Body of pancreas (tissue), 4 donors: Measurements from ENCODE around the gene PREP. TPM values are rescaled to one million over a fixed set of nuclear protein-coding genes. Genes with fewer than 3 reads are reported as not detected.
"Not testable (repeated sequence)": the region's sequence is repeated elsewhere in the genome, so short reads cannot be mapped to it uniquely, and the experiment has no call there.

ENCODE experiments used
- ATAC-seq: fragments of 150-250 bp; one replicate; pipeline ENCODE4 v1.9.1; 2016
- DNase-seq, 4 donors: peaks; one replicate each; pipeline ENCODE4 v3.0.0-alpha.2; 2019
- H3K27ac ChIP-seq, 4 donors: fragments of 200-600 bp; sonication (generic); 1 replicate in 3 of 4; 2 replicates in 1 of 4; pipeline versions ENCODE4 v1.5.1 to v1.6.1; 2016 to 2019; ENCODE audit warnings: mild to moderate bottlenecking in 1 of 4, mixed read lengths in 1 of 4, moderate library complexity in 1 of 4
- H3K27me3 ChIP-seq, 2 donors: fragments of 200-600 bp; sonication (generic); one replicate each; pipeline ENCODE4 v1.6.0; 2016; ENCODE audit warnings: mild to moderate bottlenecking in 1 of 2
- H3K36me3 ChIP-seq, 2 donors: fragments of 200-600 bp; sonication (generic); replicated peaks in 1 of 2; 2 replicates each; pipeline ENCODE4 v1.5.1; 2016; ENCODE audit warnings: low read depth in 2 of 2; ENCODE audit not compliant: insufficient read depth in 1 of 2
- H3K4me1 ChIP-seq: fragments of 200-600 bp; sonication (generic); one replicate; pipeline ENCODE4 v1.6.0; 2016
- H3K4me3 ChIP-seq, 2 donors: fragments of 200-600 bp; sonication (generic); 1 replicate in 1 of 2; 2 replicates in 1 of 2; pipeline ENCODE4 v1.5.1; 2016 to 2019
- H3K9me3 ChIP-seq, 3 donors: fragments of 200-600 bp; sonication (generic); 1 replicate in 2 of 3; 2 replicates in 1 of 3; pipeline ENCODE4 v1.5.1; 2016
- POLR2A ChIP-seq, 3 donors: fragments of 450-650 bp; IDR thresholded peaks; one replicate each; pipeline ENCODE4 v1.6.1; 2016; ENCODE audit warnings: antibody characterized with exemption in 3 of 3, mild to moderate bottlenecking in 2 of 3
- WGBS, 2 donors: methylation state at CpG; one replicate each; pipeline ENCODE4 v1.1.5; 2017; 5-methylcytosine and 5-hydroxymethylcytosine counted together
- intact Hi-C: fragments of 100-400 bp; cut with DNase I; formaldehyde crosslinking; loops from one replicate; pipeline ENCODE4 v1.15.1; 2023
- total RNA-seq, 2 donors: library from RNA; depleted of rRNA; stranded (reverse); fragments of >200 nt; gene quantifications; one replicate each; pipeline ENCODE4 v1.1.0, GENCODE V29; 2016
- TF ChIP-seq, protein P1 (sequence below), 7 experiments: fragments of 450-650 bp in 4 of 7; fragments of 200-600 bp in 3 of 7; sonication (generic) in 3 of 7; IDR thresholded peaks; one replicate each; pipeline ENCODE4 v1.5.1; 2016 to 2019; ENCODE audit warnings: antibody characterized with exemption in 7 of 7

PREP gene
- total RNA-seq, 2 donors from 2014 or later, result 10.1 to 21.8 TPM

DNA sequence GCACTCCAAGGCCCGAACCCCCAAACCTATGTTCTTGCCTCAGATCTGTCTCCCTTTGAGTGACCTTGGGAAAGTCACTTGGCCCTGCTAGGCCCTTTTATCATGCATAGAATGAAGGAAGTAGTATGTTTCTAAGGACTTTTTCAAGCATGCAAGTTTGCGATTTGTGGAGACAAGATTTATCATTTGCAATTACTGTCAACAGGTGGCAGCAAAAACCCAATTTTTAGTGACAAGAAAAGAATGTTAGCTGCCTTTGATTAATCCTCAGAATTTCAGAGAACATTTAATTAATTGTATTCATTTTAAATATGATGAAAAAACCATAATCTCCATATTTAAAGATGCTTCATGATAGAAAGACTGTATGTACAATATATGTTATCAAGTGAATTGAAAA lies 28.3 kb upstream of the PREP start:
- H3K4me3 ChIP-seq, result no peak overlapping the region
- no peaks in the 10 kb centered on the region for H3K27me3 ChIP-seq
- no peak for TF ChIP-seq POLR2A (IDR thresholded peaks at IDR 0.05)
- TF ChIP-seq, protein P1, sequence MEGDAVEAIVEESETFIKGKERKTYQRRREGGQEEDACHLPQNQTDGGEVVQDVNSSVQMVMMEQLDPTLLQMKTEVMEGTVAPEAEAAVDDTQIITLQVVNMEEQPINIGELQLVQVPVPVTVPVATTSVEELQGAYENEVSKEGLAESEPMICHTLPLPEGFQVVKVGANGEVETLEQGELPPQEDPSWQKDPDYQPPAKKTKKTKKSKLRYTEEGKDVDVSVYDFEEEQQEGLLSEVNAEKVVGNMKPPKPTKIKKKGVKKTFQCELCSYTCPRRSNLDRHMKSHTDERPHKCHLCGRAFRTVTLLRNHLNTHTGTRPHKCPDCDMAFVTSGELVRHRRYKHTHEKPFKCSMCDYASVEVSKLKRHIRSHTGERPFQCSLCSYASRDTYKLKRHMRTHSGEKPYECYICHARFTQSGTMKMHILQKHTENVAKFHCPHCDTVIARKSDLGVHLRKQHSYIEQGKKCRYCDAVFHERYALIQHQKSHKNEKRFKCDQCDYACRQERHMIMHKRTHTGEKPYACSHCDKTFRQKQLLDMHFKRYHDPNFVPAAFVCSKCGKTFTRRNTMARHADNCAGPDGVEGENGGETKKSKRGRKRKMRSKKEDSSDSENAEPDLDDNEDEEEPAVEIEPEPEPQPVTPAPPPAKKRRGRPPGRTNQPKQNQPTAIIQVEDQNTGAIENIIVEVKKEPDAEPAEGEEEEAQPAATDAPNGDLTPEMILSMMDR (IDR thresholded peaks at IDR 0.05), result peak; percentile 19 to 51 (median 45)
- 21 to 33% methylated on average over 2 of the region's 2 CpGs for WGBS, 2 donors
- no peaks in the 10 kb centered on the region for H3K36me3 ChIP-seq
- H3K27ac ChIP-seq, result no peak overlapping the region
- intact Hi-C loops, result no loop called here
- ATAC-seq (no peak), DNase-seq (peak in 1 of 4 donors; percentile 6)
- H3K4me1 ChIP-seq, result peaks cover 4% of the 10 kb centered on the region
- H3K9me3 ChIP-seq, result no peaks in the 10 kb centered on the region

DNA sequence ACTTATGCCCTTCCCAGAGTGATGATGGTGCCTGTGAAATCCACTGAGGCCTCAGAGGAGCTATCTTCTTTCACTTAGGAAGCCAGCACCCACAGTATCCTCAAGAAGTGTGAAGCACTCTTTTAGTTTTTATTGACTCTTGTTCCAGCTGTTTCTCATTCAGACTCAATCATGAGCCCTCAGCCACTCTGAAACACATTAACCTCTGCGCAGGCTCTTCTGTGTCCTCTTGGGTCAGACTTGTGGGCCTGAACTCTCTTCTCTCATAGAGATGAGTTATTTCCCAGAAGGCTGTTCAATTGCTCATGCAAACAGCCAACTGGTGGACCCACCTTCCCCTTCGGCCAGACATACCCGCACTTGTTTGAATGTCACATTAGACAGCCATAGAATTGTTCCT lies 27.8 kb upstream of the PREP start:
- intact Hi-C loops, result no loop called here
- peaks cover 4% of the 10 kb centered on the region for H3K4me1 ChIP-seq
- ATAC-seq (no peak), DNase-seq (no peak)
- H3K4me3 ChIP-seq, result no peak overlapping the region
- WGBS, 2 donors, result 87 to 93% methylated on average over 3 of the region's 3 CpGs
- H3K27me3 ChIP-seq, result no peaks in the 10 kb centered on the region
- TF ChIP-seq, protein P1 (IDR thresholded peaks at IDR 0.05), result no peak
- TF ChIP-seq POLR2A (IDR thresholded peaks at IDR 0.05), result no peak
- no peaks in the 10 kb centered on the region for H3K9me3 ChIP-seq
- H3K27ac ChIP-seq, result no peak overlapping the region
- no peaks in the 10 kb centered on the region for H3K36me3 ChIP-seq

DNA sequence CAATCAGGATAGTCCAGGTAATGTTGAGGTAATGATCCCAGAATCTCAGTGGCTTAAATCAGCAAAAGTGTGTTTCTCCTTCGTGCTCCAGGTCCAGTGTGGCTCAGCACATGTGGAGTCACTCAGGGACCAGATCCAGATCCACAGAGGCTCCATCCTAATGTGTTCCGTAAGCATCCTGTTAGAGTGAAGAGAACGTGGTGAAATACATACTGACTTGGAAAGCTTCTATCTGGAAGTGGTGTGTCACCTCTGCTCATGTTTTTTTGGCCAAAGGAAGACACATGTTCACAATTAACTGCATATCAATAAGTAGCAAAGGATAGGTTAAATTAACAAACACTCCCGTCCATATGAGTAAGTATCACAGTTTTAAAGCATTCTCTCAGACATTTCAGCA lies 26.8 kb upstream of the PREP start:
- Histone ChIP-seq H3K27ac (no peak overlapping the region), H3K9me3 (no peaks in the 10 kb centered on the region), H3K4me1 (peaks cover 4% of the 10 kb centered on the region), H3K36me3 (no peaks in the 10 kb centered on the region), H3K27me3 (no peaks in the 10 kb centered on the region), H3K4me3 (no peak overlapping the region)
- 57 to 62% methylated on average over 4 of the region's 4 CpGs for WGBS, 2 donors
- ATAC-seq (no peak), DNase-seq (no peak)
- intact Hi-C loops, result no loop called here
- TF ChIP-seq, protein P1 (IDR thresholded peaks at IDR 0.05), result no peak

DNA sequence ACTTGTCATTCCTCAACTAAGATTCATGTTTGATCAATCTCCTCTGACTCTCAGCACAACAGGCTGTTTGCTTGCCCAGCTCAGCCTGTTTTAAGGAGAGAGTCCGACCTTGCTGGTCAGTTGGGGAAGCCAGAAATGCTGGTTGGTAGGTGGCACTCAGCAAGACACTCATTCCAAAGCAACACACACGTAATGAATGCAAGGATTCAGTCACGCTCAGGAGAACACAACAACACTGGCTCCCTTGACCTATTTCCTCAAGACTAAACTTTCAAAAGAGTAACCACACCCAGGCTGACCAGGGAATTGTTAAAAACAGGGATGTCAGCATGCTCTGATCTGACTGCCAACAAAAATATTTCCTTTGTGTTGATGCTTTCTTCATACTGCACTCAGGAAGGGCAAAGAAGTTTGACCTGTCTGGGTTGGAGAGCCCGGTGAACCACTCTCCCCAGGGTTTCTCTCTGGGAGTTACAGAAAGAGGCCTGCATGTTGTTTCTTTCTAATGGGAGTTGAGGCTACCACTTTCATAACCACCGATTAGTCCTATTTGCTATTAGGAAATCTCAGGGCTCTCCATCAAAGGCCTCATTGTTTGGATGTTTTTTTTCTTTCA lies 25.6 kb upstream of the PREP start:
- no peak overlapping the region for H3K4me3 ChIP-seq
- H3K27ac ChIP-seq, result peak overlapping the region in 1 of 4 donors; percentile 13
- 46 to 56% methylated on average over 5 of the region's 5 CpGs for WGBS, 2 donors
- H3K36me3 ChIP-seq, result no peaks in the 10 kb centered on the region
- DNase-seq (no peak), ATAC-seq (no peak)
- intact Hi-C loops, result no loop called here
- TF ChIP-seq, protein P1 (IDR thresholded peaks at IDR 0.05), result no peak
- no peak for TF ChIP-seq POLR2A (IDR thresholded peaks at IDR 0.05)
- H3K4me1 ChIP-seq, result peaks cover 4% of the 10 kb centered on the region
- H3K9me3 ChIP-seq, result no peaks in the 10 kb centered on the region
- no peaks in the 10 kb centered on the region for H3K27me3 ChIP-seq

DNA sequence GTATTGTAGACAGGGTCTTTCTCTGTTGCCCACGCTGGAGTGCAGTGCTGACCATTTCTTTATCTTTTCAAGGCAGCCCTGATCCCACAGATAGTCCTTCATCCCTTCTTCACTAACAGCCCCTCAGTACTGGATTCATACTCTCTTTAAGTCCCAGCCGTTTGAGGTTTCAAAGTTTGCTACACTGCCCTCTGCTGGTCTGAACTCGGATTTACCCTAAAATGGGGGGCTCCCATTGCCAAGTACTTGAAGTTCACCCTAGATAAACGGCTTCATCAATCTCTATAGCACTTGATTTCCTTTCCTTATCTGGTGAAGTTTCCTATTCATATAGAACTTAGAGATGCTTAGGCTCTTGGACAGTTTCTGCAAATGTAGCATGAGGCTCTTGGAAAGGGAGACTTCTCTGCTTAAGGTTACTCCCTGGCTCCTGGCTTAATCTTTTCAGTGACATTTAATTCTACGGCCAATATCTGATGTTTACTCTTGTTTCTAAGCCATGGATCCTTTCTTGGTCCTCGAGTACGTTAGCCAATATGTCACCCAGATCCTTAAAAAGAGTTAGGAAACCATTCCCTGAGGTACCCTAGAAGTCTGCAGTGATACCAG lies 21.4 kb upstream of the PREP start:
- H3K27me3 ChIP-seq, result no peaks in the 10 kb centered on the region
- H3K4me3 ChIP-seq, result no peak overlapping the region
- 5 to 9% methylated on average over 7 of the region's 7 CpGs for WGBS, 2 donors
- no peak for TF ChIP-seq POLR2A (IDR thresholded peaks at IDR 0.05)
- TF ChIP-seq, protein P1 (IDR thresholded peaks at IDR 0.05), result peak; percentile 31 to 63 (median 58)
- peaks cover 4% of the 10 kb centered on the region for H3K4me1 ChIP-seq
- H3K36me3 ChIP-seq, result no peaks in the 10 kb centered on the region
- peak; percentile 33 to 50 (median 43) for DNase-seq
- H3K27ac ChIP-seq, result no peak overlapping the region
- intact Hi-C loops, result loop anchor here (5.0 kb wide), 1 partner anchor 332 kb away; no protein-coding TSS in a partner anchor
- no peaks in the 10 kb centered on the region for H3K9me3 ChIP-seq
- ATAC-seq, result no peak

DNA sequence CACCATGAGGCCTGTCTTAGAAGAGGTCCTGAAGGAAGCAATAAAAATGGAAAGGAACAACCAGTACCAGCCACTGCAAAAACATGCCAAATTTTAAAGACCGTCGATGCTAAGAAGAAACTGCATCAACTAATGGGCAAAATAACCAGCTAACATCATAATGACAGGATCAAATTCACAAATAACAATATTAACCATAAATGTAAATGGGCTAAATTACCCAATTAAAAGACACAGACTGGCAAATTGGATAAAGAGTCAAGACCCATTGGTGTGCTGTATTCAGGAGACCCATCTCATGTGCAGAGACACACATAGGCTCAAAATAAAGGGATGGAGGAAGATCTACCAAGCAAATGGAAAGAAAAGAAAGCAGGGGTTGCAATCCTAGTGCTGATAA lies 14.1 kb upstream of the PREP start:
- 95 to 98% methylated on average over 2 of the region's 2 CpGs for WGBS, 2 donors
- H3K4me1 ChIP-seq, DNase-seq, ATAC-seq, intact Hi-C loops, H3K27me3 ChIP-seq, H3K27ac ChIP-seq, H3K9me3 ChIP-seq, H3K36me3 ChIP-seq, H3K4me3 ChIP-seq: not testable (repeated sequence)
